NCI-H1092 (cell line): ENCODE data around the gene PLEKHG5.
"Not testable (repeated sequence)": the region's sequence is repeated elsewhere in the genome, so short reads cannot be mapped to it uniquely, and the experiment has no call there.

Source experiments
- DNase-seq: peaks from one replicate; lab custom pipeline; 2025; lab: John Stamatoyannopoulos, UW

Gene PLEKHG5

GRCh38 chr1:6445062-6445763 lies 46.3 kb downstream of the PLEKHG5 start:
- DNase-seq, result no peak

GRCh38 chr1:6444377-6444776 lies 47.1 kb downstream of the PLEKHG5 start:
- DNase-seq, result no peak

- no peak for DNase-seq
Measured at GRCh38 chr1:6443339-6444115, 47.9 kb downstream of the PLEKHG5 start.

GRCh38 chr1:6441586-6441985 lies 49.9 kb downstream of the PLEKHG5 start:
- DNase-seq, result no peak

- no peak for DNase-seq
Measured at GRCh38 chr1:6440198-6441126, 51.0 kb downstream of the PLEKHG5 start.

GRCh38 chr1:6438047-6438525 lies 53.4 kb downstream of the PLEKHG5 start:
- DNase-seq, result peak; percentile 90

GRCh38 chr1:6437012-6437700 lies 54.3 kb downstream of the PLEKHG5 start:
- peak; percentile 90 for DNase-seq

GRCh38 chr1:6436277-6436676 lies 55.2 kb downstream of the PLEKHG5 start:
- DNase-seq, result not testable (repeated sequence)

GRCh38 chr1:6435547-6435946 lies 55.9 kb downstream of the PLEKHG5 start:
- DNase-seq, result no peak

- no peak for DNase-seq
Measured at GRCh38 chr1:6435129-6435528, 56.3 kb downstream of the PLEKHG5 start.

- DNase-seq, result no peak
Measured at GRCh38 chr1:6434186-6434585, 57.3 kb downstream of the PLEKHG5 start.

- not testable (repeated sequence) for DNase-seq
Measured at GRCh38 chr1:6431645-6432579, 59.6 kb downstream of the PLEKHG5 start.

GRCh38 chr1:6429660-6430411 lies 61.6 kb downstream of the PLEKHG5 start:
- DNase-seq, result not testable (repeated sequence)

- DNase-seq, result not testable (repeated sequence)
Measured at GRCh38 chr1:6428453-6428852, 63.0 kb downstream of the PLEKHG5 start.

- DNase-seq, result no peak
Measured at GRCh38 chr1:6427441-6428390, 63.8 kb downstream of the PLEKHG5 start.

- no peak for DNase-seq
Measured at GRCh38 chr1:6426972-6427350, 64.5 kb downstream of the PLEKHG5 start.

GRCh38 chr1:6426277-6426971 lies 65.0 kb downstream of the PLEKHG5 start:
- DNase-seq, result no peak

- no peak for DNase-seq
Measured at GRCh38 chr1:6425658-6426057, 65.8 kb downstream of the PLEKHG5 start.
